ENCODE measurements around the gene DEXI. TPM values are rescaled to one million over a fixed set of nuclear protein-coding genes. Genes with fewer than 3 reads are reported as not detected.

The DEXI gene
- total RNA-seq, 1 experiment from 2014 or later: 23.7 TPM

DNA sequence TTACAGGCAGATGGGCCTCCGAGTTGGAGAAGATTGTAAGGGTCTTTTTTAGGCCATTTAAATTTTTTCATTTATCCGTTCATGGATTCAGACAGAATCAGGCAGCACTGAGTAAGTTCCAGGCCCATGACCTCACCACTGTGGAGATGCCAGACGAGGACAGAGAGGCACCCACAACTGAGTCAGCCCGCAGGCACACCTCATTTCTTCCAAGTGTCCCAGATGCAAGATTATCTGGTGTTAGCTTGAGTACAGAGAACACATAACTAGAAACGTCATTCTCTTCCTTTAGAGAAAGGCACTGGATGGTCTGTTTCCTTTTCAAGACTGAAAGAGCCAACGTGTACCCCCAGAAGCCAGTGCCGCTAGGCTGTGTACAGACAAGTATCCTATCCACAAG, 19.0 kb upstream of the DEXI start:
- H3K4me3 Mint-ChIP-seq (ENCODE audit: unreplicated experiment): no peak overlapping the region
- H3K4me1 ChIP-seq: no peaks in the 10 kb centered on the region
- H3K27ac Mint-ChIP-seq (ENCODE audit: unreplicated experiment): no peak overlapping the region
- H3K36me3 ChIP-seq (ENCODE audit: control insufficient read depth, insufficient read depth, low read length): no peaks in the 10 kb centered on the region; the same call in 1 of the 2 replicates
- TF ChIP-seq CTCF (IDR thresholded peaks at IDR 0.05; ENCODE audit: insufficient read depth in 1 of 2, low read depth in 1 of 2, low read length in 1 of 2, severe bottlenecking in 1 of 2, unreplicated experiment in 1 of 2): no peak
- peaks cover 8% of the 10 kb centered on the region for H3K36me3 Mint-ChIP-seq (ENCODE audit: insufficient read depth, unreplicated experiment)
- no peaks in the 10 kb centered on the region for H3K9me3 ChIP-seq
- H3K4me1 Mint-ChIP-seq (ENCODE audit: low read depth, unreplicated experiment): no peaks in the 10 kb centered on the region
- no peaks in the 10 kb centered on the region for H3K27me3 Mint-ChIP-seq (ENCODE audit: insufficient read depth, unreplicated experiment)
- ChIA-PET POLR2A (no interaction called here), CTCF (no interaction called here)
- no TSS peak for BruUV-seq (replicated peaks)
- H3K4me3 ChIP-seq (ENCODE audit: low read depth, low read length): no peak overlapping the region
- no peaks in the 10 kb centered on the region for H3K9me3 Mint-ChIP-seq (ENCODE audit: unreplicated experiment)
- intact Hi-C loops (cut with micrococcal nuclease; ENCODE audit: unreplicated experiment): no loop called here
- DNase-seq: no peak
- H3K27me3 ChIP-seq (replicated peaks; ENCODE audit: control insufficient read depth, insufficient read depth, low read length): no peaks in the 10 kb centered on the region

DNA sequence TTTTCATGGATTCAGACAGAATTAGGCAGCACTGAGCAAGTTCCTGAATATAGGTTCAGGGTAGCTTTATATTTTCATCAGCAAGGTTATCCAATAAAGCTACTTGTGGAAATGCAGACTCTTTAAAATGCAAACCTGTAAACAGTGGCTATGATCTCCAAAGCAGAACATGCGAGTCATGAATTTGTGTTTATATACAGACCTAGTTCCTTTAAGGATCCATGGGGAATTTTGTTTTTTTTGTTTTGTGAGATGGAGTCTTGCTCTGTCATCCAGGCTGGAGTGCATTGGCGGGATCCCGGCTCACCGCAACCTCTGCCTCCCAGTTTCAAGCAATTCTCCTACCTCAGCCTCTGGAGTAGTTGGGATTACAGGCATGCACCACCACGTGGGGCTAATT, 16.9 kb upstream of the DEXI start:
- no peak overlapping the region for H3K4me3 Mint-ChIP-seq (ENCODE audit: unreplicated experiment)
- BruUV-seq (replicated peaks): no TSS peak
- Histone ChIP-seq H3K36me3 (ENCODE audit: control insufficient read depth, insufficient read depth, low read length) (no peaks in the 10 kb centered on the region; the same call in 1 of the 2 replicates), H3K4me1 (peaks cover 2% of the 10 kb centered on the region; the same call in 1 of the 2 replicates), H3K9me3 (no peaks in the 10 kb centered on the region), H3K4me3 (ENCODE audit: low read depth, low read length) (no peak overlapping the region), H3K27me3 (replicated peaks; ENCODE audit: control insufficient read depth, insufficient read depth, low read length) (no peaks in the 10 kb centered on the region)
- POLR2A ChIA-PET: no interaction called here
- H3K27me3 Mint-ChIP-seq (ENCODE audit: insufficient read depth, unreplicated experiment): no peaks in the 10 kb centered on the region
- DNase-seq: no peak
- TF ChIP-seq CTCF (IDR thresholded peaks at IDR 0.05; ENCODE audit: insufficient read depth in 1 of 2, low read depth in 1 of 2, low read length in 1 of 2, severe bottlenecking in 1 of 2, unreplicated experiment in 1 of 2): no peak
- H3K4me1 Mint-ChIP-seq (ENCODE audit: low read depth, unreplicated experiment): no peaks in the 10 kb centered on the region
- CTCF ChIA-PET: no interaction called here
- intact Hi-C loops (cut with micrococcal nuclease; ENCODE audit: unreplicated experiment): no loop called here
- peaks cover 8% of the 10 kb centered on the region for H3K36me3 Mint-ChIP-seq (ENCODE audit: insufficient read depth, unreplicated experiment)
- H3K27ac Mint-ChIP-seq (ENCODE audit: unreplicated experiment): no peak overlapping the region
- no peaks in the 10 kb centered on the region for H3K9me3 Mint-ChIP-seq (ENCODE audit: unreplicated experiment)

DNA sequence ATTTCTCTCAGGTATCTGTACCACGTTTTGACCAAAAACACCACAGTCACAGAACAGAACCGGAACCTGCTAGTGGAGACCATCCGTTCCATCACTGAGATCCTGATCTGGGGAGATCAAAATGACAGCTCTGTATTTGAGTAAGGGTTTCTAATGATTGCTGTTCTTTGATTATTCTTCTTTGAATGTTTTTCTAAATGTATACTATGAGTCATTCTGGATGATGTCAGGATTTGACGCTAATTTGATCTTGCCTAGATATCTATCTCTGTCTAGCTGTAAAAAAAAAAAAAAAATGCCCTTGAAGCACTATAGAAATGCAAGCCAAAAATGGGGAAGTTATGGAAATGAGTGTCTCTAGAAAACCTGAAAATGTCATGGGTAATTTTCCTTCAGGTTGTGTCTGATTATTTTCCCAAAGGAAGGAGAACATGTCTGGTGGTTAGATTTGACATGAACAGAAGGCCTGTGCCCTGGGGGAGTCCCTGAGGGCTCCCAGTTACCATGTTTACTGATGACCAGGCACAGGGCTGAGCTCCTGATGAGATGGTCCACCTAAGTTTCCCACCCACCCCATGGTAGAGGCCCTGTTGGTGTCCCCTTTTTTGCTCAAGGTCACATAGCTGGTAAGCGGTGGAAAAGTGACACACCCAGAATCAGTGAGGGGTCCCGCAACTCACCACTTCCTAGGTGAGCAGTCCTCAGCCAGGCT, 15.7 kb upstream of the DEXI start:
- Mint-ChIP-seq H3K4me3 (ENCODE audit: unreplicated experiment) (no peak overlapping the region), H3K4me1 (ENCODE audit: low read depth, unreplicated experiment) (no peaks in the 10 kb centered on the region), H3K36me3 (ENCODE audit: insufficient read depth, unreplicated experiment) (peaks cover 7% of the 10 kb centered on the region), H3K27ac (ENCODE audit: unreplicated experiment) (no peak overlapping the region), H3K27me3 (ENCODE audit: insufficient read depth, unreplicated experiment) (no peaks in the 10 kb centered on the region), H3K9me3 (ENCODE audit: unreplicated experiment) (no peaks in the 10 kb centered on the region)
- intact Hi-C loops (cut with micrococcal nuclease; ENCODE audit: unreplicated experiment): no loop called here
- ChIA-PET CTCF (no interaction called here), POLR2A (no interaction called here)
- no peaks in the 10 kb centered on the region for H3K9me3 ChIP-seq
- no peaks in the 10 kb centered on the region for H3K36me3 ChIP-seq (ENCODE audit: control insufficient read depth, insufficient read depth, low read length)
- no peak overlapping the region for H3K4me3 ChIP-seq (ENCODE audit: low read depth, low read length)
- BruUV-seq (replicated peaks): no TSS peak
- TF ChIP-seq CTCF (IDR thresholded peaks at IDR 0.05; ENCODE audit: insufficient read depth in 1 of 2, low read depth in 1 of 2, low read length in 1 of 2, severe bottlenecking in 1 of 2, unreplicated experiment in 1 of 2): no peak
- peaks cover 4% of the 10 kb centered on the region; the same call in 1 of the 2 replicates for H3K4me1 ChIP-seq
- no peaks in the 10 kb centered on the region for H3K27me3 ChIP-seq (replicated peaks; ENCODE audit: control insufficient read depth, insufficient read depth, low read length)
- DNase-seq: no peak

Measured in Caco-2 (cell line).